GM21381 (cell line): ENCODE results near the gene TEAD1.
"Not testable (repeated sequence)": the region's sequence is repeated elsewhere in the genome, so short reads cannot be mapped to it uniquely, and the experiment has no call there.

Experiments
- ATAC-seq: cut with Tn5 transposase; IDR thresholded peaks from one replicate; pipeline ENCODE4 v1.9.1; 2021; ENCODE audit warnings: mild to moderate bottlenecking, moderate library complexity; ENCODE audit not compliant: unreplicated experiment

The TEAD1 gene

DNA sequence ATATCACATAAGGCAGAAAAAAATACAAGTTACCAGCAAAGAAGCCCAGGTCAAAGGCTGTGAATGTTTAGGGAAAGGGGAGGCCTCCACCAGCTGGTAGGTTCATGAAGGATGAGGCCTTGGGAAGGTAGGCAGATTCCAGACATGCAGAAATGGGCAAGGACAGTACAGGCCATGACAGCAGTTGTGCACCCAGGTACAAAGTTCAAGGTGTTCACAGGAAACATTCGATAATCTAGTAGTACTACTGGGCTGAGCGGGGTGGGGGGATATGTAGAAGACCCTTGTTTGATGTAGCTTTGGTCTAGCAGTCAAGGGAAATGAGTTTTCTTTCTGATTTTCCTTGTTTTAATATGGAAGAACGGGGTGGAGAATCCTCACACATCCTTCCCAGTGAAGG lies 182.1 kb downstream of the TEAD1 start:
- no peak for ATAC-seq

- ATAC-seq: no peak
Measured at GRCh38 chr11:12857572-12857971, 183.4 kb downstream of the TEAD1 start.

DNA sequence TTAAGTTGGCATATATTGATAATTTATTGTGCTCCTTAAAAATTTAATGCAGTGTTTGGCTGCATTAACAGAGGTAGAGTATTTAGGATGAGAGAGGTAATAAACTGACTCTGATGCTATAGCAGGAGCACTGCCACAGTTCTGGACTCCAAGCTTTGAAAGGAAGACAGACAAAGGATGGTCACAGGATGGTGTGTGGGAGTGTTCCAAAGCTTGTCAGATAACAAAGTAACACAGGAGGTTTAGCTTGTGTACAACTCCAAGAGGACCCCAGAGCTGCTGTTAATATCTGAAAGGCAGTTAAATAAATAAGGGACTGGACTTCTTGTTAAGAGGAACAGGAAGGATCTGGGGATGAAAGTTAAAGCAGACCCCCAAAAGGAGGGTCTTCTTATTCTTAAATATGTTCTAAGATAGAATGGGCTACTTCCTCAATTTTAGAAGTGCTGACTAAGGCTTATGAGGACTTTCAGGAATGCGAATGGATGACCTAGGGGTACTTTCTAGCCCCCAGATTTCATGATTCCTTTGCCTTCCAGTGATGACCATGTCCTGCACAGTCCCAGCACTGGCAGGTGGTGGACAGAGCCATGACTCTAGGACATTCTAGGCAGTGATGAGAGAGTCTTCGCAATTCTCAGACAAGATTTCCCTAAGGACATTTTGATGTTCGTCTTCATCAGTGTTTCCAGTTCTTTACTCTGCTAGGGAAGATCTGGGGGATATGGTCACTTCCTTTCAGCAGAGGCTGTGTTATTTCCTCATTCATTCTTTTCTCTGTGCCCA lies 185.8 kb downstream of the TEAD1 start:
- no peak for ATAC-seq

- ATAC-seq: no peak
Measured at GRCh38 chr11:12860827-12861226, 186.6 kb downstream of the TEAD1 start.

DNA sequence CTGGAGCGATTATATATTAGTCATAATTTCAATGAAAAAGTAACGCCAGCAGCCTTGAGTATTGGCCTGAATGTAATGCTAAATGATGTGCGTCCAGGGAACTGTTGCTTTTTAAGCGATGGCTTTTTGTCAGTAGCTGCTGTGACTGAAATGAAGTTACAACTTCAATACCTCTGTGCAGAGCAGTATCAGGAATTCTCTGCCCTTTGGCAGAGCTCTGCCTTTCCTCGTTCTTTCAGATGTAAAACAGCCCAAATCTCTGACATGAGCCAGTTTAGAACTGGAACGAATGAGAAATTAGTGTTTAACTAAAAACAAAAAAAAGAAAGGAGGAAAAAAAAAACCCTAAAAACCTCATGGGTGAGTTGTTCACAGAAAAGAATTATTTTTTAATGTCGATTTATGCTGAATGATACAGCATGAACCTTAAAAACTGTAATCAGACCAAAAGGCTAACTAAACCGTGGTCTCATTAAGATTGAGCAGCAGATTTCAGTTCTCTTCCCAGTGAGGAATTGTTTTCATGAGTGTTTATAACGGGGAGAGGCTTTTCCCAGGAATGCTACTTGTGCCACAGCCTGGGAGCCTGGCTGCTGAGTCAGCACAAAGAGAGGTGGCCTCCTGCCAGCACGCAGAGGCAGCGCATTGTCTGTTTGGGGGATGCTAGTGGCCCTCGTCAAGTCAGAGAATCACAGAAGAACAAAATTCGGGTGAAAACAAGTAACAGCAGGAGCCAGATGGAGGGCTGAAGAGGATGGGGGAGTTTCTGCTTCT lies 188.7 kb downstream of the TEAD1 start:
- ATAC-seq: no peak

- no peak for ATAC-seq
Measured at GRCh38 chr11:12863605-12864121, 189.4 kb downstream of the TEAD1 start.

GRCh38 chr11:12864316-12865156 lies 190.3 kb downstream of the TEAD1 start:
- ATAC-seq: no peak

DNA sequence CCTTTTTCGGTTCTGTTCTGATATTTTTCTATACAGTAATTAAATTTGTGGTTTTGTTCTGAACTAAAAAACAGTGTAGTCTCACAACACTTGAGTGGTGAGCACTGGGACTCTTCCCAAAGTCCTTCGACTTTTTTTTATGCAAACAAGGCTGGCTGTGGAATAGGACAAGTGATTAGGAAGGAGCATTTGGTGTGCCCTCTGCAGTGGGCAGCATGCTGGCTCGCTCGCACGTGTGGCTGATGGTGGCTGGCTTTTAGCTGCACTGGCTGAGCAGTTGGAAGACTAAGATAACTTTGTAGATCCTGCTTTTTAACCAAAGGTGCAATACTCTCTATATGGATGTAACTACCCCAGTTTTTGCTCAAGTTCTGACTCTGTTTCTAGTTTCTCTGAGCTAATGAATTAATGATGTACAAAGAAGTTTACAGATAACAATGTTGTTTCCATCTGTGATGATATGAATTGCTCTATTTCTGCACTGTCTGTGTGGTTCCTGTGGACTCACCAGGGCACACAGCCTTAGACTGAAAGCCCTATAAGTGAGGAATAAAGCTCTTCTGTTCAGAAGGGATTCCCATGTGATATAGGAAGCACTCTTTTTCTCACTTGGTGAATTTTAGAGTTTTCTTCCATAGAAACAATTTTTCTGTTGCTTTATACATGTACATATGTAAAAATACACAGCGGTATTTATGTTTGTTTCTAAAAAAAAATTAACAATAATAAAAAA lies 191.8 kb downstream of the TEAD1 start:
- no peak for ATAC-seq

DNA sequence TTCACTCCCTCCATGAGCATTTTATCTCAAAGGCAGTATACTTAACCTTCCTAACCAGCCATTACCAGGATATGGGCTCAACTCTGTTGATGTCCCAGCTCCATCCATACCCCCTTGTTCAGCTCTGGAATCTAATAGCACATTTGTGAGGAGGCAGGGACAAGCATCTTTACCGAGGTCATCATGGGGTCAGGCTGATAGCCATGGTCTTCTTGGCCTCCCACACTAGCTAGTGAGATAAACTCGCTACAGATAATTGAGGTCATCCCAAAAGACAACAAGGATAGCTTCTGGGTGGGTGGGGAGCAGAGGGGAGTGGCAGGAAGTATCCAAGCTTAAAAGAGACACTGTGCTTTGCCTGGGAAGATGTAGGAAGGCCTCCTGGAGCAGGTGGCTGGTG lies 193.3 kb downstream of the TEAD1 start:
- no peak for ATAC-seq

- no peak for ATAC-seq
Measured at GRCh38 chr11:12868315-12869073, 194.3 kb downstream of the TEAD1 start.

GRCh38 chr11:12871241-12871640 lies 197.0 kb downstream of the TEAD1 start:
- no peak for ATAC-seq

DNA sequence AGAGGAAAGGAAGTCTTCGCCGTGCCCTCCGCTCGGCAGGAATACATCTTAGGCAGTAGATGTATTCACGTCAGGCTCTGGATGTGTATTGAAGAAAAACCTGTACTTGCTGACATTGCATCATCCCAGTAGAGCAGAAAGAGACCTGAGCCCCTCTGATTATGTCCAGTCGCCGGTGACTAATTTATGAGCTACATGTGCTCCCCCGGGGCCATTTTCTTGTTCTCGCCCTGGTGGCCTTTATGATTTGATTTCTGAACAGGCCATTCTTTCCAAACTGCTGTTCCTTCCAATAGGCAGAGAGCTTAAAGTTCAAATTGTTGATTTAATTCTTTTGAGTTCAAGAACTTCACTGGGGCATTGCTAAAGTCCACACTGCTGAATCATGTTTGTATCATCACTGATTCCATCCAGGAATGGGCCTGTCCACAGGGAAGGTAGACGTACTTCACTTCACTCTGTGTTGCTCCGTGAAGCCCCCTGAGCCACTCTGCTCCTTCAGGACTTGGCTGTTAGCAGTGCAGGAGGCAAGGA lies 197.6 kb downstream of the TEAD1 start:
- no peak for ATAC-seq

GRCh38 chr11:12876340-12876739 lies 202.1 kb downstream of the TEAD1 start:
- no peak for ATAC-seq

DNA sequence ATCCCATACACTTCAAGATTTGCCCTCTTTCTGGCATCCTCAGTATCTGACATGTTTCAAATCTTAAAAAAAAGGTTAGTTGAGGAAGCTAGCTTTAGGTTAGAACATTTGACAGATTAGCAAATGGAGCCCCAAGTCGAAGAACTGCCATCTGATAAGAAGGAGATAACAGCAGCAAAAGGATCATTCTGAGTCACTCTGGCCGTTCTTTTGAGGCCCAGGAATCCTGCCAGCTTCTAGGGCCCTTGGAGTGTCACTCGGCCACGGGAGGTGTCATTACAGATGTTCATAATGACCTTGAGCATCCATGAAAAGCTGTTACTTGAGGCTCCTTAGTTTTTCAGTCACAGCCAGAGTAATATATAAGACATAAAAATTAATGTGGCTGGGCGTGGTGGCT lies 202.8 kb downstream of the TEAD1 start:
- ATAC-seq: no peak

DNA sequence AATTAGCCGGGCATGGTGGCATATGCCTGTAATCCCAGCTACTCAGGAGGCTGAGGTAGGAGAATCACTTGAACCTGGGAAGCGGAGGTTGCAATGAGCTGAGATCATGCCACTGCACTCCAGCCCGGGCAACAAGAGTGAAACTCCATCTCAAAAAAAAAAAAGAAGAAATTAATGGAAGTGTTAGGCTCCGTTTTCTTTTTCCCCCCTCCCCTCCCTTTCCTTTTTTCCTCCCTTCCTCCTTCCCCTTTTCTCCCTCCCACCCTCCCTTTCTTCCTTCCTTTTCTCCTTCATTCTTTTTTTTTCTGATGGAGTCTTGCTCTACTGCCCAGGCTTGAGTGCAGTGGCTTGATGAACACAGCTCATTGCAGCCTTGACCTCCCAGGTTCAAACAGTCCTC lies 203.3 kb downstream of the TEAD1 start:
- not testable (repeated sequence) for ATAC-seq

DNA sequence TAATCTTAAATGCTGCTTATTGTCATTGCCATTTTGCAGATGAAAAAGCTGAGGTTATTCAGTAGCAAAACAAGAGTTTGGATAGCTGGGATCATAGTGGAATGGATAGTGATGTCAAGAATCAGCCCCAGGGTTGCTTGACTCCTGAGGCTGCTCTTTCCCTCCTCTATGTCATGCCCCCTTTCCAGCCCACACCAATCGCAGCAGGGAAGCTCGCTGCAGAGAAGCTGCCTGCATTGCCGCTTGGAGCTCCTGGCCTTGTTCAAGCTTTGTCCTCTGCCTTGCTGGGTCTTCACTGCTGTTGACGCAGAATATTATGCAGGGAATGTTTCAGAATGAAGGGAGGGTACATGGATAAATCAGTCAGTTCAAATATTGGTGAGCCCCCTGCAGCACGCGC lies 206.1 kb downstream of the TEAD1 start:
- ATAC-seq: no peak

DNA sequence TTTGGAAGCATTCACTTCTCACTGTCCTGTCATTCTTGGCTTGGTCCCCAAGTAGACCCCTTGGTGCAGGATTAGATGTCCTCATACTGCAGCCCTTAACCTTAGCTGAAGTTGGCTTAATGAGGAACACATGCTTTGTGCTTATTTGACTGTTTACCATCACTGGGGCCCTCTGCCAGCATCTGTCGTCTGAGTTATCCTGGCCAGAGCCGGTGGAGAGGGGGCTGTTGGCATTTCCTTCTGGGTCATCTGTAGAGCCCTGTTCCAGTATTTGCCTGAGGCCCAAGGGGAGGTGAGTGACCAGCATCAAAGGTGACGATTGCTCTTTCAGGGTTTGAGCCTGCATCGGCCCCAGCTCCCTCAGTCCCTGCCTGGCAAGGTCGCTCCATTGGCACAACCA lies 208.4 kb downstream of the TEAD1 start:
- no peak for ATAC-seq

DNA sequence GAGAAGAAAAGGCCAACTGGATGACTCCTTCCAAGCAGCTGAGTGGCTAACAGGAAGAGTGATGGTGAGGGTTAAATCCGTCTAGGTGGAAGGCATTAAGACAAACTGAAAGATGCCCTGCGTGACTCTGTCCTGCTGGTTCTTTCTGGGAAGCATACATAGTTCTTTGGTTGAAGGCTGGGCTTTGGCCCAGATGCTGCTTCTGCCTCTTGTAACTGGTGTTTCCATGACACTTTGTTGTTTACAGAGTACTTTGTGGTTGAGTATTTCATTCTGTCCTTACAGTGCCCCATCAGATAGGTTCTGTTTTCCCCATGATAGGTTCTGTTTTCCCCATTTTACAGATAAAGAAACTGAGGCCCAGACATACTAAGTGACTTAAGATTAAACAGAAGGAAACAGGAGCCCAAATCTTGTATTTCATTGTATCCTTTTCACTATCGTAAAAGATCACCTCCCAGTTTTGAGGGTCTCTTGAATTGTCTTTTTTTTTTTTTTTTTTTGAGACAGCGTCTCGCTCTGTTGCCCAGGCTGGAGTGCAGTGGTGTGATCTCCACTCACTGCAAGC lies 210.6 kb downstream of the TEAD1 start:
- no peak for ATAC-seq

GRCh38 chr11:12885717-12886239 lies 211.6 kb downstream of the TEAD1 start:
- ATAC-seq: no peak
